DOHH2 (cell line): ENCODE results near the gene ZWILCH.

ENCODE experiments used
- EZH2phosphoT487 ChIP-seq: fragments of 200-600 bp; sonication (generic); IDR thresholded peaks from 2 replicates; pipeline ENCODE4 v1.6.1; 2017; ENCODE audit warnings: borderline replicate concordance, mild to moderate bottlenecking, antibody characterized with exemption, low read length, moderate library complexity, mixed read lengths
- TF ChIP-seq, protein P1 (sequence below): fragments of 200-600 bp; sonication (generic); IDR thresholded peaks from one replicate; pipeline ENCODE4 v1.5.1; 2014; ENCODE audit warnings: antibody characterized with exemption, mild to moderate bottlenecking, low read depth, low read length; ENCODE audit not compliant: poor library complexity, severe bottlenecking

DNA sequence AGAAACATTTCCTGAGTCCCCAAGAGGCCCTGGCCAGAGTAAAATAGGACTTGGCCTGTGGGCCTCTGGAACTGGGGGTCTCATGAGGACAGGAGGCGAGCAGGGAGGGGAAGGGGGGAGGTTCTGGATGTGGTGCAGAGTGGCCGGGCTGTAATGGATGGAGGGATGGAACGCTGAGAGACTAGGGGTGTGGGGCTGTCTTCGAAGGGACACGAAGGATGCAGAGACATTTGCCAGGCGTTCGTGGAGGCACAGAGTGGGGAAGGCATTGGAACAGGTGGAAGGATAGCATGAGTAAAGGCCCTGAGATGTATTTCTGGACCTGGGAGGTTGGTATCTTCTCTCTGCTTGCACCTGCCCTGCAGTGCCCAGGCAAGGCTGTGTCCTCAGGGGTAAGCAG, 62.8 kb downstream of the ZWILCH start:
- TF ChIP-seq, protein P1, sequence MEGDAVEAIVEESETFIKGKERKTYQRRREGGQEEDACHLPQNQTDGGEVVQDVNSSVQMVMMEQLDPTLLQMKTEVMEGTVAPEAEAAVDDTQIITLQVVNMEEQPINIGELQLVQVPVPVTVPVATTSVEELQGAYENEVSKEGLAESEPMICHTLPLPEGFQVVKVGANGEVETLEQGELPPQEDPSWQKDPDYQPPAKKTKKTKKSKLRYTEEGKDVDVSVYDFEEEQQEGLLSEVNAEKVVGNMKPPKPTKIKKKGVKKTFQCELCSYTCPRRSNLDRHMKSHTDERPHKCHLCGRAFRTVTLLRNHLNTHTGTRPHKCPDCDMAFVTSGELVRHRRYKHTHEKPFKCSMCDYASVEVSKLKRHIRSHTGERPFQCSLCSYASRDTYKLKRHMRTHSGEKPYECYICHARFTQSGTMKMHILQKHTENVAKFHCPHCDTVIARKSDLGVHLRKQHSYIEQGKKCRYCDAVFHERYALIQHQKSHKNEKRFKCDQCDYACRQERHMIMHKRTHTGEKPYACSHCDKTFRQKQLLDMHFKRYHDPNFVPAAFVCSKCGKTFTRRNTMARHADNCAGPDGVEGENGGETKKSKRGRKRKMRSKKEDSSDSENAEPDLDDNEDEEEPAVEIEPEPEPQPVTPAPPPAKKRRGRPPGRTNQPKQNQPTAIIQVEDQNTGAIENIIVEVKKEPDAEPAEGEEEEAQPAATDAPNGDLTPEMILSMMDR: no peak
- no peak for TF ChIP-seq EZH2phosphoT487
